Ovary (tissue), 9 donors: ENCODE data around the gene STX2. TPM values are rescaled to one million over a fixed set of nuclear protein-coding genes. Genes with fewer than 3 reads are reported as not detected.
"Not testable (repeated sequence)": the region's sequence is repeated elsewhere in the genome, so short reads cannot be mapped to it uniquely, and the experiment has no call there.

Experiments used
- DNase-seq, 5 donors: peaks; one replicate each; pipeline ENCODE4 v3.0.0-alpha.2; 2019 to 2020
- H3K27ac ChIP-seq, 2 donors: fragments of 200-600 bp; one replicate each; pipeline versions ENCODE4 v1.5.1 to v1.8.0; 2019 to 2022
- H3K27me3 ChIP-seq: fragments of 200-600 bp; one replicate; pipeline ENCODE4 v1.8.0; 2022
- H3K36me3 ChIP-seq: fragments of 200-600 bp; sonication (generic); one replicate; pipeline ENCODE4 v1.5.1; 2019
- H3K4me1 ChIP-seq: one replicate; pipeline ENCODE4 v1.8.1; 2013; ENCODE audit warnings: mild to moderate bottlenecking, moderate library complexity; ENCODE audit not compliant: insufficient read depth
- H3K4me3 ChIP-seq: fragments of 200-600 bp; sonication (generic); one replicate; pipeline ENCODE4 v1.5.1; 2017
- H3K9me3 ChIP-seq, 2 donors: fragments of 200-600 bp in 1 of 2; sonication (generic) in 1 of 2; one replicate each; pipeline versions ENCODE4 v1.5.1 to v1.8.1; 2013 to 2019; ENCODE audit warnings: mild to moderate bottlenecking in 1 of 2, moderate library complexity in 1 of 2
- EP300 ChIP-seq: sonication (generic); formaldehyde crosslinking; IDR thresholded peaks from one replicate; pipeline ENCODE4 v1.6.1; 2017; ENCODE audit warnings: antibody characterized with exemption
- POLR2A ChIP-seq: fragments of 450-650 bp; IDR thresholded peaks from one replicate; pipeline ENCODE4 v1.6.1; 2017; ENCODE audit warnings: antibody characterized with exemption, mild to moderate bottlenecking, moderate library complexity
- WGBS, 3 donors: extraction: QIAGEN DNeasy Blood & Tissue Kit in 1 of 3; methylation state at CpG; one replicate each; pipeline versions ENCODE4 v1.1.5 to v1.1.7; 2013 to 2017; 5-methylcytosine and 5-hydroxymethylcytosine counted together
- intact Hi-C, 4 donors: fragments of 100-400 bp; cut with DNase I; formaldehyde crosslinking; loops; one replicate each; pipeline versions ENCODE4 v1.11.0 to v1.15.1; 2022 to 2023
- polyA plus RNA-seq, 2 donors: library from polyadenylated mRNA; stranded (reverse); fragments of 200-250 nt in 1 of 2; fragments of 350-450 nt in 1 of 2; fragmentation: Illumina TruSeq in 1 of 2; extraction: RNeasy Lipid Tissue Mini Kit (QIAGEN cat#74804) in 1 of 2; gene quantifications; one replicate each; pipeline ENCODE4 v1.2.3, GENCODE V29; 2013 to 2014
- total RNA-seq, 7 donors: library from RNA; depleted of rRNA in 2 of 7; stranded (reverse); fragments of >200 nt in 2 of 7; fragmentation: NEBNext Ultra II Directional in 3 of 7; extraction: Animal tissue kit (Norgen Biotek cat#: 25700) in 3 of 7; gene quantifications; one replicate each; pipeline versions ENCODE4 v1.1.0 to v1.2.4, GENCODE V29; 2016 to 2023
- TF ChIP-seq, protein P1 (sequence below), 3 donors: fragments of 450-650 bp in 2 of 3; fragments of 200-600 bp in 1 of 3; IDR thresholded peaks; one replicate each; pipeline versions ENCODE4 v1.5.1 to v1.8.0; 2016 to 2022; ENCODE audit warnings: antibody characterized with exemption in 3 of 3, mild to moderate bottlenecking in 1 of 3
- donor health status: DM: no; HTN: no; CAD: no; lungs with moderate emphysema.
- donor health status: DM: no; HTN: no; CAD: no.
- donor health status: Bipolar disorder and iron deficiency.
- donor health status: DM: yes; HTN: yes; CAD: no.
- donor health status: DM: no; HTN: no; CAD: no.
- donor health status: DM: yes; HTN: yes; CAD: no.

Gene STX2
- total and polyA plus RNA-seq, 9 donors: 12.9 to 26.9 (median 21.4) TPM

DNA sequence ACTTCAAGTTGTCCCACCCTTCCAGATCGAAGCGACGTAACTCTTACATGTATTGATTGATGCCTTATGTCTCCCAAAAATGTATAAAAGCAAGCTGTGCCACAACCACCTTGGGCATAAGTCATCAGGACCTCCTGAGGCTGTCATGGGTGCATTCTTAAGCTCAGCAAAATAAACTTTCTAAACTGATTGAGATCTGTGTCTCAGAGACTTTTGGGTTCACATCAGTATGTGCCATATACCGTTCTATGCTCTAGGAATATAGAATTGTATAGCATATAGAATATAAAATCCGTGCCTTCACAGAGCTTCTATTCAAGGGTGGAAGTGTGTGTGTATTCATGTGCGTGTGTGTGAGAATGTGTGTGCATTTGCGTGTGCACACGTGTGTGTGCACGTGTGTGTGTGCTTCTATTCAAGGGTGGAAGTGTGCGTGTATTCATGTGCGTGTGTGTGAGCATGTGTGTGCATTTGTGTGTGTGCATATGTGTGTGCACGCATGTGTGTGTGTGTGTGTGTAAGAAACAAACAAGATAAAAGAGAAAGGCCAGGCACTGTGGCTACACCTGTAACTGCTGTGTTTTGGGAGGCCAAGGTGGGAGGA, 11.5 kb upstream of the STX2 start:
- no peak overlapping the region for H3K27ac ChIP-seq
- intact Hi-C loops: no loop called here
- no peak for DNase-seq
- no peaks in the 10 kb centered on the region for H3K27me3 ChIP-seq
- TF ChIP-seq, protein P1, sequence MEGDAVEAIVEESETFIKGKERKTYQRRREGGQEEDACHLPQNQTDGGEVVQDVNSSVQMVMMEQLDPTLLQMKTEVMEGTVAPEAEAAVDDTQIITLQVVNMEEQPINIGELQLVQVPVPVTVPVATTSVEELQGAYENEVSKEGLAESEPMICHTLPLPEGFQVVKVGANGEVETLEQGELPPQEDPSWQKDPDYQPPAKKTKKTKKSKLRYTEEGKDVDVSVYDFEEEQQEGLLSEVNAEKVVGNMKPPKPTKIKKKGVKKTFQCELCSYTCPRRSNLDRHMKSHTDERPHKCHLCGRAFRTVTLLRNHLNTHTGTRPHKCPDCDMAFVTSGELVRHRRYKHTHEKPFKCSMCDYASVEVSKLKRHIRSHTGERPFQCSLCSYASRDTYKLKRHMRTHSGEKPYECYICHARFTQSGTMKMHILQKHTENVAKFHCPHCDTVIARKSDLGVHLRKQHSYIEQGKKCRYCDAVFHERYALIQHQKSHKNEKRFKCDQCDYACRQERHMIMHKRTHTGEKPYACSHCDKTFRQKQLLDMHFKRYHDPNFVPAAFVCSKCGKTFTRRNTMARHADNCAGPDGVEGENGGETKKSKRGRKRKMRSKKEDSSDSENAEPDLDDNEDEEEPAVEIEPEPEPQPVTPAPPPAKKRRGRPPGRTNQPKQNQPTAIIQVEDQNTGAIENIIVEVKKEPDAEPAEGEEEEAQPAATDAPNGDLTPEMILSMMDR (IDR thresholded peaks at IDR 0.05): no peak
- TF ChIP-seq EP300: no peak
- TF ChIP-seq POLR2A: no peak
- H3K4me1 ChIP-seq: no peaks in the 10 kb centered on the region
- no peaks in the 10 kb centered on the region for H3K9me3 ChIP-seq
- no peak overlapping the region for H3K4me3 ChIP-seq
- no peaks in the 10 kb centered on the region for H3K36me3 ChIP-seq
- WGBS, 3 donors: 74 to 79% (median 78%) methylated on average over 12 of the region's 12 CpGs

DNA sequence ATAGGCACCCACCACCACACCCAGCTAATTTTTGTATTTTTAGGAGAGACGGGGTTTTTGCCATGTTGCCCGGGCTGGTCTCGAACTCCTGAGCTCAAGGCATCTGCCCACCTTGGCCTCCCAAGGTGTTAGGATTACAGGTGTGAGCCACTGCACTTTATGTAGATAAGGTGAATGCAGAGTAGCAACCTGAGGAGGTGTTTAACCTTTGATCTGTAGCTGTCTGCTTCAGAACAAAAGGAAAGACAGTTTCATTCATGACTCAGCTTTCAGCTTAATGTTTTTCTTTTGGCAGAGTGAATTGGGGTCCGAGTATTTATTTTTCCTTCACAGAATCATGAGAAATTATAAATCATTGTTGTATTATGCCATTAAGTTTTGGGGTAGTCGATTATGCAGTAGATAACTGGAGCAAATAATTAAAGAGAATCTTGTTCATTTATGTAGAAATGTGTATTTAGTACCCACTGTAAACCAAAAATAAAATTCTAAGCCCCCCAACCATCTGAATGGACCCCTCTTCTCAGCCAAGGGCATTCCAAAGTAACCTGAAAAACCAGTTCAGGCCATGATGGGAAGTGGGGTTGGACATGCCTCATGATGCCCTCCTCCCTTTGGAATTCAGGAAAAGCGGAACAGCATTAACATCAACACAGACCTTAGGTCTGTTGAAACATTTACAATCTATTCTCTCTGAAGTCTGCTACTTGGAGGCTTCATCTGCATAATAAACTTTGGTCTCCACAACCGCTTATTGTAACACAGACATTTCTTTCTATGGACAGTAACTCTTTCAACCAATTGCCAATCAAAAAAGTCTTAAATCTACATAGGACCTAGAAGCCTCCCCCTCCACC, 10.7 kb upstream of the STX2 start:
- intact Hi-C loops: no loop called here
- Histone ChIP-seq H3K4me3 (no peak overlapping the region), H3K4me1 (no peaks in the 10 kb centered on the region), H3K36me3 (no peaks in the 10 kb centered on the region), H3K27ac (no peak overlapping the region), H3K27me3 (no peaks in the 10 kb centered on the region), H3K9me3 (no peaks in the 10 kb centered on the region)
- 51 to 61% (median 54%) methylated on average over 7 of the region's 7 CpGs for WGBS, 3 donors
- TF ChIP-seq EP300 (no peak), POLR2A (no peak)
- TF ChIP-seq, protein P1 (IDR thresholded peaks at IDR 0.05): no peak
- no peak for DNase-seq

DNA sequence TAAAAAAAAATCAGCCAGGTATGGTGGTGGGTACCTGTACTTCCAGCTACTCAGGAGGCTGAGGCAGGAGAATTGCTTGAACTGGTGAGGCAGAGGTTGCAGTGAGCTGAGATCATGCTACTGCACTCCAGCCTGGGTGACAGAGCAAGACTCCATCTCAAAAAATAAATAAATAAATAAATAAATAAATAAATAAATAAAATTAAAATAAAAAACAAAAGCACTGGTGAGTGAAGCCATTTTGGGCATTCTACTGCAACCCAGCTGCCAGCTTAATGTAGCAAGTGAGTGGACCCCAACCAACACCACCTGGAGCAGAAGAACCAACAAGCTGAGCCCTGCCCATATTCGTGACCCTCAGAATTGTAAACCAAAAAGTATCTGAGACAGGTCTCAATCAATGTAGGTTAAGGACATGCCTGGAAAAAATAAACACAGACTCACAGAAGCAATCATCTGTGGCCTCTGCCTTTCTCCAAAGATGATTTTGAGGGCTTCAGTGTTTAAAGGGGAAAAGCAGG, 9.8 kb upstream of the STX2 start:
- H3K4me3 ChIP-seq, H3K9me3 ChIP-seq, H3K36me3 ChIP-seq, H3K27ac ChIP-seq, H3K4me1 ChIP-seq, DNase-seq, intact Hi-C loops, H3K27me3 ChIP-seq: not testable (repeated sequence)
- whole genome bisulfite sequencing, 3 donors: 95 to 100% (median 96%) methylated on average over 1 of the region's 1 CpG

DNA sequence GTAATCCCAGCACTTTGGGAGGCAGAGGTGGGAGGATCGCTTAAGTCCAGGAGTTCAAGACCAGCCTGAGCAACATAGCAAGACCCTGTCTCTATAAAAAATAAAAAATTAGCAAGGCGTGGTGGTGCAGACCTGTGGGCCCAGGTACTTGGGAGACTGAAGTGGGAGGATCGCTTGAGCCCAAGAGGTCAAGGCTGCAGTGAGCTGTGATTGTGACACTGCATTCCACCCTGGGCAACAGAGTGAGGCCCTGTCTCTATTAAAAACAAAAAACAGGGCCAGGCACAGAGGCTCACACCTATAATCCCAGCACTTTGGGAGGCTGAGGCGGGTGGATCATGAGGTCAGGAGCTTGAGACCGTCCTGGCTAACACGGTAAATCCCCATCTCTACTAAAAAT, 9.1 kb upstream of the STX2 start:
- DNase-seq, H3K36me3 ChIP-seq, H3K4me3 ChIP-seq, H3K4me1 ChIP-seq, intact Hi-C loops, H3K9me3 ChIP-seq, H3K27ac ChIP-seq, H3K27me3 ChIP-seq: not testable (repeated sequence)
- 87 to 96% (median 96%) methylated on average over 6 of the region's 6 CpGs for WGBS, 3 donors

DNA sequence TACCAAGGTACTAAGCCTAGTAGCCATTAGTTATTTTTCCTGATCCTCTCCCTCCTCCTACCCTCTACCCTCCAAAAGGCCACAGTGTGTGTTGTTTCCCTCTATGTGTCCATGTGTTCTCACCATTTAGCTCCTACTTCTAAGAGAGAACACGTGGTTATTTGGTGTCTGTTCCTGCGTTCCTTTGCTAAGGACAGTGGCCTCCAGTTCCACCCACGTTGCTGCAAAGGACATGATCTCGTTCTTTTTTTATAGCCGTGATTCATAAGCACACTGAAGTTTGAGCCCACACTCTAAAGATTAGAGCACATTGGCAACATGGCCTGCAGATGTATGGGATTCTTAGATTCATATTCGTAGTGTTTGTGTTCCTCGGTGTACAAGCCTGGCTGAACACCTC, 8.1 kb upstream of the STX2 start:
- H3K36me3 ChIP-seq: no peaks in the 10 kb centered on the region
- 52 to 63% (median 54%) methylated on average over 7 of the region's 7 CpGs for WGBS, 3 donors
- H3K9me3 ChIP-seq: no peaks in the 10 kb centered on the region
- no peaks in the 10 kb centered on the region for H3K4me1 ChIP-seq
- H3K27ac ChIP-seq: no peak overlapping the region
- intact Hi-C loops: no loop called here
- no peaks in the 10 kb centered on the region for H3K27me3 ChIP-seq
- TF ChIP-seq POLR2A: no peak
- no peak for TF ChIP-seq EP300
- TF ChIP-seq, protein P1 (IDR thresholded peaks at IDR 0.05): no peak
- no peak for DNase-seq
- H3K4me3 ChIP-seq: no peak overlapping the region
